ENCODE results near the gene CHRD. TPM values are rescaled to one million over a fixed set of nuclear protein-coding genes. Genes with fewer than 3 reads are reported as not detected.

The CHRD gene
- total RNA-seq, 1 experiment from 2014 or later: 1.8 TPM

DNA sequence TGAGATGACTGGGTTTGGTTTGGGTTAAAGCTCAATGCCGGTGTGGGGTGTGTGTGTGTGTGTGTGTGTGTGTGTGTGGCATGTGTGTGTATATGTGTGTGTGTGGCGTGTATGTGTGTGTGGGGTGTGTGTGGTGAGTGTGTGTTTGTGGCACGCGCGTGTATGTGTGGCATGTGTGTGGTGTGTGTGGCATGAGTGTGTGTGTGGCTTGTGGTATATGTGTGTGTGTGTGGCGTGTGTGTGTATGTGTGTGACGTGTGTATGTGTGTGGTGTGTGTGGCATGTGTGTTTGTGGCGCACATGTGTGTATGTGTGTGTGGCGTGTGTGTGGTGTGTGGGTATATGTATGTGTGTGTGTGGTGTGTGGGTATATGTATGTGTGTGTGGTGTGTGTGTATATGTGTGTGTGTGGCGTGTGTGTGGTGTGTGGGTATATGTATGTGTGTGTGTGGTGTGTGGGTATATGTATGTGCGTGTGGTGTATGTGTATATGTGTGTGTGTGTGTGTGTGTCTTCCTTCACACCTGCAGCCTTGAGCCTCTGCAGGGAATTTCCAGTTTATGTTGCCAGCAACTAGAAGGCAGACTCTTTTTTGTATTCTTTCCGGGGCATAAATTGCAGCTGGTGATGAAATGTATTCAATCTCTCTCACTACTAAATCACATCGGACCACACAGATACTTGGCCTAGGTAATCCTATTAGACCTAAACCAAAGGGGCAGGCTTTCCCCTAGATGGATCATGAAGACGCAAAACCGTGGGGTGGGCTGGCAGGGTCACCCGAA lies 34.8 kb downstream of the CHRD start:
- 100% methylated on average over 9 of the region's 16 CpGs for WGBS (ENCODE audit: extremely low coverage, insufficient read length, low lambda C conversion rate)
- Histone ChIP-seq H3K79me2 (ENCODE audit: insufficient read depth, low read length) (no peaks in the 10 kb centered on the region), H2BK12ac (ENCODE audit: insufficient read length, low read depth, low read length) (no peak overlapping the region), H3K9me3 (ENCODE audit: control insufficient read depth, low read depth, low read length) (no peaks in the 10 kb centered on the region), H4K20me1 (ENCODE audit: control insufficient read depth, insufficient read depth, insufficient read length) (no peaks in the 10 kb centered on the region), H3K4me2 (ENCODE audit: insufficient read depth, insufficient read length, low read length) (no peak overlapping the region), H4K8ac (replicated peaks; ENCODE audit: insufficient read length, low read depth, low read length) (no peak overlapping the region), H3K14ac (ENCODE audit: insufficient read depth, low read length) (no peak overlapping the region), H3K4me1 (ENCODE audit: insufficient read depth, low read length) (peaks cover 3% of the 10 kb centered on the region; the same call in 1 of the 2 replicates), H3K23ac (ENCODE audit: insufficient read length, low read depth, low read length) (no peak overlapping the region), H3K4ac (ENCODE audit: low read depth, low read length) (no peak overlapping the region), H4K91ac (ENCODE audit: insufficient read length, low read depth, low read length) (no peak overlapping the region), H3K56ac (ENCODE audit: insufficient read length, low read depth, low read length) (no peak overlapping the region), H2BK120ac (ENCODE audit: low read depth, low read length, poor library complexity, severe bottlenecking) (no peak overlapping the region), H3K18ac (ENCODE audit: insufficient read length, low read depth, low read length) (no peak overlapping the region), H2AK5ac (ENCODE audit: insufficient read length, low read length) (no peak overlapping the region), H2BK20ac (ENCODE audit: low read depth, low read length, poor library complexity, severe bottlenecking) (no peak overlapping the region), H2BK5ac (ENCODE audit: insufficient read length, low read length) (no peak overlapping the region), H3K23me2 (ENCODE audit: insufficient read length, low read depth, low read length, poor library complexity, severe bottlenecking) (no peaks in the 10 kb centered on the region), H3K79me1 (ENCODE audit: insufficient read depth, low read depth, low read length, poor library complexity, severe bottlenecking) (no peaks in the 10 kb centered on the region), H2AFZ (ENCODE audit: low read length) (no peak overlapping the region), H4K5ac (ENCODE audit: insufficient read length, low read depth, low read length) (no peak overlapping the region), H2BK15ac (ENCODE audit: low read depth, low read length) (no peak overlapping the region), H3K9ac (ENCODE audit: extremely low read depth, insufficient read length, low read length) (no peak overlapping the region), H3K27ac (ENCODE audit: insufficient read length, low read depth, low read length) (no peak overlapping the region), H3K27me3 (ENCODE audit: insufficient read depth, low read length) (no peaks in the 10 kb centered on the region), H3T11ph (ENCODE audit: low read length) (no peak overlapping the region)
- Mint-ChIP-seq H3K27me3 (ENCODE audit: low read depth) (peaks cover 2% of the 10 kb centered on the region), H3K36me3 (ENCODE audit: insufficient read depth in 1 of 3, low read depth in 3 of 3) (no peaks in the 10 kb centered on the region), H3K4me1 (peaks cover 4% of the 10 kb centered on the region in 2 experiments; a peak in 2 of 4 replicates), H3K27ac (no peak overlapping the region), H3K4me3 (no peak overlapping the region), H3K9me3 (no peaks in the 10 kb centered on the region)
- TF ChIP-seq, protein P1, sequence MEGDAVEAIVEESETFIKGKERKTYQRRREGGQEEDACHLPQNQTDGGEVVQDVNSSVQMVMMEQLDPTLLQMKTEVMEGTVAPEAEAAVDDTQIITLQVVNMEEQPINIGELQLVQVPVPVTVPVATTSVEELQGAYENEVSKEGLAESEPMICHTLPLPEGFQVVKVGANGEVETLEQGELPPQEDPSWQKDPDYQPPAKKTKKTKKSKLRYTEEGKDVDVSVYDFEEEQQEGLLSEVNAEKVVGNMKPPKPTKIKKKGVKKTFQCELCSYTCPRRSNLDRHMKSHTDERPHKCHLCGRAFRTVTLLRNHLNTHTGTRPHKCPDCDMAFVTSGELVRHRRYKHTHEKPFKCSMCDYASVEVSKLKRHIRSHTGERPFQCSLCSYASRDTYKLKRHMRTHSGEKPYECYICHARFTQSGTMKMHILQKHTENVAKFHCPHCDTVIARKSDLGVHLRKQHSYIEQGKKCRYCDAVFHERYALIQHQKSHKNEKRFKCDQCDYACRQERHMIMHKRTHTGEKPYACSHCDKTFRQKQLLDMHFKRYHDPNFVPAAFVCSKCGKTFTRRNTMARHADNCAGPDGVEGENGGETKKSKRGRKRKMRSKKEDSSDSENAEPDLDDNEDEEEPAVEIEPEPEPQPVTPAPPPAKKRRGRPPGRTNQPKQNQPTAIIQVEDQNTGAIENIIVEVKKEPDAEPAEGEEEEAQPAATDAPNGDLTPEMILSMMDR (conservative IDR thresholded peaks at IDR 0.05): no peak
- no peak for DNase-seq
